Neural cell (in vitro differentiated cells): ENCODE data around the gene SLIT3. TPM values are rescaled to one million over a fixed set of nuclear protein-coding genes. Genes with fewer than 3 reads are reported as not detected.

Experiments used
- H2AFZ ChIP-seq: fragments of 200-600, 300-800 bp; sonication (generic), shearing (Covaris generic); 2 replicates; pipeline ENCODE4 v1.6.0; 2014; ENCODE audit warnings: low read depth, mild to moderate bottlenecking, antibody characterized with exemption, low read length, moderate library complexity
- H3F3A ChIP-seq: fragments of 200-600 bp; shearing (Covaris generic); 2 replicates; pipeline ENCODE4 v1.6.1; 2016; ENCODE audit warnings: mild to moderate bottlenecking, moderate library complexity, mixed read lengths, antibody characterized with exemption, low read length; ENCODE audit not compliant: insufficient read depth, poor library complexity, severe bottlenecking
- H3K27ac ChIP-seq: fragments of 200-600, 300-800 bp; sonication (generic), shearing (Covaris generic); 2 replicates; pipeline ENCODE4 v1.5.1; 2014; ENCODE audit warnings: mild to moderate bottlenecking, low read length, moderate library complexity
- H3K27me3 ChIP-seq: fragments of 300-800, 200-600 bp; sonication (generic), shearing (Covaris generic); 2 replicates; pipeline ENCODE4 v1.6.0; 2014; ENCODE audit warnings: mild to moderate bottlenecking, low read depth, low read length, moderate library complexity; ENCODE audit not compliant: insufficient read depth
- H3K36me3 ChIP-seq: fragments of 300-800, 200-600 bp; sonication (generic), shearing (Covaris generic); 2 replicates; pipeline ENCODE4 v1.5.1; 2014; ENCODE audit warnings: mild to moderate bottlenecking, antibody characterized with exemption, low read length, moderate library complexity; ENCODE audit not compliant: insufficient read depth
- H3K4me2 ChIP-seq: fragments of 300-800, 200-600 bp; sonication (generic), shearing (Covaris generic); 2 replicates; pipeline ENCODE4 v1.6.0; 2014; ENCODE audit warnings: mild to moderate bottlenecking, low read length
- H3K4me3 ChIP-seq: fragments of 300-800, 200-600 bp; sonication (generic), shearing (Covaris generic); 2 replicates; pipeline ENCODE4 v1.5.1; 2014; ENCODE audit warnings: mild to moderate bottlenecking, low read length, moderate library complexity
- H3K79me2 ChIP-seq: fragments of 200-600 bp; shearing (Covaris generic); replicated peaks from 2 replicates; pipeline ENCODE4 v1.6.0; 2014; ENCODE audit warnings: mild to moderate bottlenecking, low read length, moderate library complexity; ENCODE audit not compliant: insufficient read depth
- H3K9ac ChIP-seq: fragments of 300-800, 200-600 bp; sonication (generic), shearing (Covaris generic); 2 replicates; pipeline ENCODE4 v1.6.1; 2016; ENCODE audit warnings: mild to moderate bottlenecking, low read length, mixed read lengths
- H3K9me2 ChIP-seq: fragments of 200-600 bp; shearing (Covaris generic); 2 replicates; pipeline ENCODE4 v1.6.1; 2016; ENCODE audit warnings: mild to moderate bottlenecking, low read length, mixed read lengths; ENCODE audit not compliant: insufficient read depth
- H3K9me3 ChIP-seq: fragments of 200-600, 300-800 bp; sonication (generic), shearing (Covaris generic); 2 replicates; pipeline ENCODE4 v1.6.1; 2016; ENCODE audit warnings: mild to moderate bottlenecking, mixed run types, low read length, moderate library complexity, mixed read lengths
- H4K20me1 ChIP-seq: fragments of 200-600 bp; shearing (Covaris generic); 2 replicates; pipeline ENCODE4 v1.6.1; 2016; ENCODE audit warnings: mild to moderate bottlenecking, mixed run types; ENCODE audit not compliant: insufficient read depth
- CTCF ChIP-seq: fragments of 450-650 bp; IDR thresholded peaks from 2 replicates; pipeline ENCODE4 v1.5.1; 2014; ENCODE audit warnings: antibody characterized with exemption, mild to moderate bottlenecking, moderate library complexity; ENCODE audit not compliant: poor library complexity, severe bottlenecking
- EP300 ChIP-seq: fragments of 450-650 bp; conservative IDR thresholded peaks from 2 replicates; pipeline ENCODE4 v1.6.1; 2014; ENCODE audit warnings: antibody characterized with exemption, mild to moderate bottlenecking, moderate library complexity; ENCODE audit not compliant: poor library complexity, severe bottlenecking
- EZH2 ChIP-seq: fragments of 200-600, 300-800 bp; shearing (Covaris generic), sonication (generic); IDR thresholded peaks from 2 replicates; pipeline ENCODE4 v1.6.1; 2014; ENCODE audit warnings: antibody characterized with exemption, low read length, borderline replicate concordance, mild to moderate bottlenecking; ENCODE audit not compliant: insufficient read depth, poor library complexity, severe bottlenecking
- MXI1 ChIP-seq: fragments of 450-650 bp; conservative IDR thresholded peaks from 2 replicates; pipeline ENCODE4 v1.6.1; 2014; ENCODE audit warnings: antibody characterized with exemption, mild to moderate bottlenecking; ENCODE audit not compliant: poor library complexity, severe bottlenecking
- POLR2AphosphoS5 ChIP-seq: IDR thresholded peaks from 2 replicates; pipeline ENCODE4 v1.6.1; 2012
- RAD21 ChIP-seq: fragments of 450-650 bp; conservative IDR thresholded peaks from 2 replicates; pipeline ENCODE4 v1.6.1; 2014; ENCODE audit warnings: antibody characterized with exemption, mild to moderate bottlenecking, moderate library complexity
- REST ChIP-seq: IDR thresholded peaks from 2 replicates; pipeline ENCODE4 v1.6.1; 2012; ENCODE audit warnings: borderline replicate concordance
- SMC3 ChIP-seq: fragments of 450-650 bp; conservative IDR thresholded peaks from 2 replicates; pipeline ENCODE4 v1.6.1; 2014; ENCODE audit warnings: antibody characterized with exemption, mild to moderate bottlenecking, moderate library complexity; ENCODE audit not compliant: poor library complexity
- TAF1 ChIP-seq: IDR thresholded peaks from 2 replicates; pipeline ENCODE4 v1.6.1; 2012; ENCODE audit warnings: low read depth
- polyA plus RNA-seq: library from polyadenylated mRNA; depleted of rRNA; stranded (reverse); fragments of >200 nt; gene quantifications from 2 replicates; pipeline ENCODE4 v1.2.3, GENCODE V29; 2014

SLIT3 gene
- polyA plus RNA-seq, 1 donor from 2014 or later: 1.2 TPM

- H3K4me2 ChIP-seq: no peak overlapping the region
- no peaks in the 10 kb centered on the region for H3K9me2 ChIP-seq
- H3F3A ChIP-seq: no peaks in the 10 kb centered on the region
- H3K27ac ChIP-seq: no peak overlapping the region
- no peaks in the 10 kb centered on the region for H3K9me3 ChIP-seq
- no peak overlapping the region for H3K4me3 ChIP-seq
- H4K20me1 ChIP-seq: no peaks in the 10 kb centered on the region
- TF ChIP-seq REST: no peak
- TF ChIP-seq MXI1: no peak
- TF ChIP-seq POLR2AphosphoS5: no peak
- TF ChIP-seq EZH2: no peak
- H2AFZ ChIP-seq: no peak overlapping the region
- H3K9ac ChIP-seq: no peak overlapping the region
- no peaks in the 10 kb centered on the region for H3K79me2 ChIP-seq
- no peaks in the 10 kb centered on the region for H3K36me3 ChIP-seq
- H3K27me3 ChIP-seq: no peaks in the 10 kb centered on the region
Measured at GRCh38 chr5:168724227-168724626, 576.7 kb downstream of the SLIT3 start.

GRCh38 chr5:168723037-168723436 lies 577.9 kb downstream of the SLIT3 start:
- H3K27me3 ChIP-seq: no peaks in the 10 kb centered on the region
- no peaks in the 10 kb centered on the region for H4K20me1 ChIP-seq
- H2AFZ ChIP-seq: no peak overlapping the region
- H3K4me2 ChIP-seq: no peak overlapping the region
- H3K36me3 ChIP-seq: no peaks in the 10 kb centered on the region
- no peaks in the 10 kb centered on the region for H3K9me2 ChIP-seq
- H3K9me3 ChIP-seq: no peaks in the 10 kb centered on the region
- no peak overlapping the region for H3K27ac ChIP-seq
- H3K9ac ChIP-seq: no peak overlapping the region
- H3K79me2 ChIP-seq: no peaks in the 10 kb centered on the region
- TF ChIP-seq TAF1 (no peak), POLR2AphosphoS5 (peak; percentile 12)
- no peak overlapping the region for H3K4me3 ChIP-seq
- H3F3A ChIP-seq: no peaks in the 10 kb centered on the region

GRCh38 chr5:168721966-168722365 lies 579.0 kb downstream of the SLIT3 start:
- Histone ChIP-seq H3K9ac (no peak overlapping the region), H4K20me1 (no peaks in the 10 kb centered on the region), H3F3A (no peaks in the 10 kb centered on the region), H3K27me3 (no peaks in the 10 kb centered on the region), H3K9me3 (no peaks in the 10 kb centered on the region), H3K79me2 (no peaks in the 10 kb centered on the region), H3K4me2 (no peak overlapping the region), H3K27ac (no peak overlapping the region), H3K9me2 (no peaks in the 10 kb centered on the region), H3K36me3 (no peaks in the 10 kb centered on the region), H3K4me3 (no peak overlapping the region), H2AFZ (no peak overlapping the region)
- TF ChIP-seq EZH2 (no peak), CTCF (no peak), TAF1 (no peak), SMC3 (no peak), REST (no peak), MXI1 (no peak), POLR2AphosphoS5 (no peak), EP300 (no peak), RAD21 (no peak)
